Panc1 (cell line): Measurements from ENCODE around the gene CTDP1.

Experiments
- CTCF ChIP-seq: fragments of 450-650 bp; IDR thresholded peaks from 2 replicates; pipeline ENCODE4 v1.5.1; 2017; ENCODE audit warnings: mild to moderate bottlenecking
- POLR2AphosphoS5 ChIP-seq: IDR thresholded peaks from 2 replicates; pipeline ENCODE4 v1.6.1; 2012; ENCODE audit warnings: mild to moderate bottlenecking, low read depth, low read length, moderate library complexity
- REST ChIP-seq, 2 experiments: IDR thresholded peaks; 2 replicates each; pipeline ENCODE4 v1.6.1; 2011 to 2012; ENCODE audit warnings: low read depth in 2 of 2, control low read depth in 1 of 2, low read length in 1 of 2, mild to moderate bottlenecking in 1 of 2, moderate library complexity in 1 of 2; ENCODE audit not compliant: insufficient read depth in 1 of 2
- SIN3A ChIP-seq: IDR thresholded peaks from 2 replicates; pipeline ENCODE4 v1.6.1; 2012; ENCODE audit warnings: low read depth, mild to moderate bottlenecking, low read length, moderate library complexity, borderline replicate concordance; ENCODE audit not compliant: insufficient read depth
- TCF7L2 ChIP-seq: IDR thresholded peaks from 2 replicates; pipeline ENCODE4 v1.6.1; 2011; ENCODE audit warnings: mild to moderate bottlenecking, low read depth, low read length, inconsistent platforms

GRCh38 chr18:79733986-79734770 is 54.6 kb downstream of the CTDP1 start:
- TF ChIP-seq CTCF (no peak), TCF7L2 (no peak), REST (IDR thresholded peaks at IDR 0.05; ENCODE audit: insufficient read depth in 1 of 2, low read depth in 2 of 2, low read length in 1 of 2) (peak in 1 of 2 experiments; percentile 11; a peak in 1 of 4 replicates), POLR2AphosphoS5 (no peak), SIN3A (no peak)
